Left ventricle myocardium superior (tissue), 1 donor: ENCODE measurements around the gene PARP8. TPM values are rescaled to one million over a fixed set of nuclear protein-coding genes. Genes with fewer than 3 reads are reported as not detected.
"Not testable (repeated sequence)": the region's sequence is repeated elsewhere in the genome, so short reads cannot be mapped to it uniquely, and the experiment has no call there.

Experiments used
- ATAC-seq: fragments of 200-7000 bp; cut with Tn5 transposase; one replicate; pipeline ENCODE4 v1.9.1; 2020; ENCODE audit warnings: mild to moderate bottlenecking, moderate library complexity
- DNase-seq: peaks from one replicate; pipeline ENCODE4 v3.0.0-alpha.2; 2020
- intact Hi-C: fragments of 100-400 bp; cut with micrococcal nuclease; formaldehyde crosslinking; loops from one replicate; pipeline ENCODE4 v1.11.0; 2022
- long read RNA-seq: library from polyadenylated mRNA; unstranded; transcript quantifications from one replicate; pipeline ENCODE4 v2.0.0, GENCODE V29; 2021
- total RNA-seq: library from RNA; stranded (reverse); fragmentation: NEBNext Ultra II Directional; extraction: Animal tissue kit (Norgen Biotek cat#: 25700); gene quantifications from one replicate; pipeline ENCODE4 v1.2.1, GENCODE V29; 2021
- donor health status: DM: no; HTN: yes; CAD: no; lungs with severe emphysema.

The PARP8 gene
- 6.2 TPM for total RNA-seq
- long read RNA-seq, partial matches to known transcripts, result 1 of 3 reads
- long read RNA-seq, other reads (novel, unspliced or antisense), result 1 of 3 reads

GRCh38 chr5:50666261-50667022 is at the start of gene PARP8:
Gene PARP8, plus strand, starts transcription at chr5:50666637. Its CDS starts 459 bp downstream, at chr5:50667096.
- intact Hi-C loops, result no loop called here
- DNase-seq (peak; percentile 66), ATAC-seq (peak; percentile 77)

GRCh38 chr5:50623666-50624065 is 42.8 kb upstream of the PARP8 start:
- intact Hi-C loops, result no loop called here
- DNase-seq (no peak), ATAC-seq (no peak)

- intact Hi-C loops, DNase-seq, ATAC-seq: not testable (repeated sequence)
Measured at GRCh38 chr5:50634866-50635265, 31.6 kb upstream of the PARP8 start.

- intact Hi-C loops, DNase-seq, ATAC-seq: not testable (repeated sequence)
Measured at GRCh38 chr5:50637576-50637975, 28.9 kb upstream of the PARP8 start.

GRCh38 chr5:50646591-50646990 is 19.8 kb upstream of the PARP8 start:
- intact Hi-C loops, result no loop called here
- DNase-seq (no peak), ATAC-seq (no peak)

GRCh38 chr5:50647726-50648125 is 18.7 kb upstream of the PARP8 start:
- ATAC-seq (no peak), DNase-seq (no peak)
- intact Hi-C loops, result no loop called here

GRCh38 chr5:50653946-50654345 is 12.5 kb upstream of the PARP8 start:
- ATAC-seq, result no peak
- intact Hi-C loops, result no loop called here
- no peak for DNase-seq

GRCh38 chr5:50655067-50655809 is 11.2 kb upstream of the PARP8 start:
- DNase-seq (no peak), ATAC-seq (no peak)
- intact Hi-C loops, result no loop called here

- DNase-seq (no peak), ATAC-seq (no peak)
- intact Hi-C loops, result no loop called here
Measured at GRCh38 chr5:50655810-50656205, 10.6 kb upstream of the PARP8 start.

- ATAC-seq (no peak), DNase-seq (no peak)
- intact Hi-C loops, result no loop called here
Measured at GRCh38 chr5:50657044-50657443, 9.4 kb upstream of the PARP8 start.

- no peak for ATAC-seq
- DNase-seq, result no peak
- intact Hi-C loops, result no loop called here
Measured at GRCh38 chr5:50658246-50658645, 8.2 kb upstream of the PARP8 start.

- ATAC-seq, result peak; percentile 46
- intact Hi-C loops, result no loop called here
- DNase-seq, result peak; percentile 63
Measured at GRCh38 chr5:50663636-50664035, 2.8 kb upstream of the PARP8 start.

GRCh38 chr5:50665091-50665490 is 1.3 kb upstream of the PARP8 start:
- no peak for DNase-seq
- no peak for ATAC-seq
- intact Hi-C loops, result no loop called here

GRCh38 chr5:50665761-50666202 is 655 bp upstream of the PARP8 start:
- intact Hi-C loops, ATAC-seq, DNase-seq: not testable (repeated sequence)

GRCh38 chr5:50667023-50667652 is 701 bp downstream of the PARP8 start:
- ATAC-seq (peak; percentile 90), DNase-seq (peak; percentile 80)
- intact Hi-C loops, result no loop called here

GRCh38 chr5:50667653-50668595 is 1.5 kb downstream of the PARP8 start:
- ATAC-seq, result peak; percentile 61
- peak; percentile 77 for DNase-seq
- intact Hi-C loops, result no loop called here

- DNase-seq, intact Hi-C loops, ATAC-seq: not testable (repeated sequence)
Measured at GRCh38 chr5:50668636-50669035, 2.2 kb downstream of the PARP8 start.

GRCh38 chr5:50672663-50673062 is 6.2 kb downstream of the PARP8 start:
- intact Hi-C loops, result no loop called here
- ATAC-seq (no peak), DNase-seq (no peak)

- intact Hi-C loops, ATAC-seq, DNase-seq: not testable (repeated sequence)
Measured at GRCh38 chr5:50673444-50673843, 7.0 kb downstream of the PARP8 start.
